ENCODE data around the gene TPBGL.
A peak's percentile ranks its signal among the peaks of the same experiment; 100 is the strongest.

The TPBGL gene

GRCh38 chr11:75240311-75241035, at the start of gene TPBGL:
TPBGL (plus strand) TSS chr11:75240774; CDS start chr11:75241050, 276 bp downstream.
- peak; percentile 66 for DNase-seq (ENCODE audit: low spot score)

GRCh38 chr11:75191330-75191717, 49.2 kb upstream of the TPBGL start:
- DNase-seq (ENCODE audit: low spot score) = no peak

- no peak for DNase-seq (ENCODE audit: low spot score)
These were observed 47.3 kb upstream of the TPBGL start for GRCh38 chr11:75193271-75193670.

- no peak for DNase-seq (ENCODE audit: low spot score)
These were observed 46.9 kb upstream of the TPBGL start for GRCh38 chr11:75193711-75194110.

GRCh38 chr11:75194147-75194546, 46.4 kb upstream of the TPBGL start:
- no peak for DNase-seq (ENCODE audit: low spot score)

GRCh38 chr11:75195167-75195962, 45.2 kb upstream of the TPBGL start:
- DNase-seq (ENCODE audit: low spot score) = no peak

GRCh38 chr11:75196426-75196825, 44.1 kb upstream of the TPBGL start:
- DNase-seq (ENCODE audit: low spot score) = no peak

- no peak for DNase-seq (ENCODE audit: low spot score)
These were observed 42.9 kb upstream of the TPBGL start for GRCh38 chr11:75197512-75198277.

GRCh38 chr11:75198278-75198973, 42.1 kb upstream of the TPBGL start:
- no peak for DNase-seq (ENCODE audit: low spot score)

GRCh38 chr11:75199412-75199955, 41.1 kb upstream of the TPBGL start:
- no peak for DNase-seq (ENCODE audit: low spot score)

GRCh38 chr11:75200051-75200450, 40.5 kb upstream of the TPBGL start:
- no peak for DNase-seq (ENCODE audit: low spot score)

- no peak for DNase-seq (ENCODE audit: low spot score)
These were observed 40.0 kb upstream of the TPBGL start for GRCh38 chr11:75200531-75200930.

- no peak for DNase-seq (ENCODE audit: low spot score)
These were observed 38.8 kb upstream of the TPBGL start for GRCh38 chr11:75201771-75202170.

- no peak for DNase-seq (ENCODE audit: low spot score)
These were observed 38.4 kb upstream of the TPBGL start for GRCh38 chr11:75202195-75202594.

- no peak for DNase-seq (ENCODE audit: low spot score)
These were observed 37.4 kb upstream of the TPBGL start for GRCh38 chr11:75203138-75203537.

- no peak for DNase-seq (ENCODE audit: low spot score)
These were observed 36.9 kb upstream of the TPBGL start for GRCh38 chr11:75203641-75204011.

GRCh38 chr11:75204012-75204674, 36.4 kb upstream of the TPBGL start:
- DNase-seq (ENCODE audit: low spot score) = no peak

GRCh38 chr11:75204685-75205563, 35.6 kb upstream of the TPBGL start:
- DNase-seq (ENCODE audit: low spot score) = peak; percentile 93

- DNase-seq (ENCODE audit: low spot score) = no peak
These were observed 35.0 kb upstream of the TPBGL start for GRCh38 chr11:75205564-75206020.

- no peak for DNase-seq (ENCODE audit: low spot score)
These were observed 32.1 kb upstream of the TPBGL start for GRCh38 chr11:75208446-75208845.

Measured in ecto neural progenitor cell (in vitro differentiated cells).